HG03025 (cell line): ENCODE data around the gene ITPR2.
"Not testable (repeated sequence)": the region's sequence is repeated elsewhere in the genome, so short reads cannot be mapped to it uniquely, and the experiment has no call there.

Source experiments
- ATAC-seq: cut with Tn5 transposase; IDR thresholded peaks from one replicate; pipeline ENCODE4 v1.9.1; 2021; ENCODE audit warnings: mild to moderate bottlenecking, moderate library complexity; ENCODE audit not compliant: unreplicated experiment, low FRiP score

ITPR2 gene

DNA sequence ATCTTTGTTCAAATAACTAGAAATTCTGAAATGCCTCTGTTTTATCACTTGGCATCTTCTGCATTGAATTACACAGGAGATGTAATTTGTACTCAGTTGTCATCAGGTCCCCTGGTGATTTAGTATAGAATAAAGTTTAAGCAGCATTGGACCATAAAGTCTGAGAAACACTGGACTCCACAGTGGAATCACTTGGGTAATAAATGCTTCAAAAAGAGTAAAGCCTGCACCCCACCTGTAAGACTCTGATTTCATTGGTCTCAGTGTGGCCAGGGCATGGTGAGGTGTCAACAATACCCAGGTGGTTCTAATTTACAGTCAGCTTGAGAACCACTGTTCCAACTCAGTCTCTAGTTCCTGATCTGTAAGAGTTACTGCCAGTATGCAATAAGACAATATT lies 148.9 kb downstream of the ITPR2 start:
- no peak for ATAC-seq

DNA sequence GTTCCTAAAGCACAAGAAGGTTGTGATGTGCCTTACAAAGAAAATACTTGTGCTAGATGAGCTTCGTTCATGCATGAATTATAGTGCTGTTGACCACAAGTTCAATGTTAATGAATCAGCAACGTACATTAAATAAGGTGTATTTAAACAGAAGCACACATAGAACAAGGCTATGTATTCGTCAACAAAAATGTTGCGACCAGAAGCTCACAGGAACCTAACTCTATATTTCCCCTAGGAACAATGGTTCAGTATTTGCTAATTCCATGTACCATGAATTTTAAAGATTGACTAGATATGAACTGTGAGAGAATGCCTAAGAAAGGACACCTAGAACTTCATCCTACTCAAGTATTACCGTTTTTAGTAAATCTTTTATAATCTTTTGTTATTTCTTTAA lies 149.6 kb downstream of the ITPR2 start:
- no peak for ATAC-seq

DNA sequence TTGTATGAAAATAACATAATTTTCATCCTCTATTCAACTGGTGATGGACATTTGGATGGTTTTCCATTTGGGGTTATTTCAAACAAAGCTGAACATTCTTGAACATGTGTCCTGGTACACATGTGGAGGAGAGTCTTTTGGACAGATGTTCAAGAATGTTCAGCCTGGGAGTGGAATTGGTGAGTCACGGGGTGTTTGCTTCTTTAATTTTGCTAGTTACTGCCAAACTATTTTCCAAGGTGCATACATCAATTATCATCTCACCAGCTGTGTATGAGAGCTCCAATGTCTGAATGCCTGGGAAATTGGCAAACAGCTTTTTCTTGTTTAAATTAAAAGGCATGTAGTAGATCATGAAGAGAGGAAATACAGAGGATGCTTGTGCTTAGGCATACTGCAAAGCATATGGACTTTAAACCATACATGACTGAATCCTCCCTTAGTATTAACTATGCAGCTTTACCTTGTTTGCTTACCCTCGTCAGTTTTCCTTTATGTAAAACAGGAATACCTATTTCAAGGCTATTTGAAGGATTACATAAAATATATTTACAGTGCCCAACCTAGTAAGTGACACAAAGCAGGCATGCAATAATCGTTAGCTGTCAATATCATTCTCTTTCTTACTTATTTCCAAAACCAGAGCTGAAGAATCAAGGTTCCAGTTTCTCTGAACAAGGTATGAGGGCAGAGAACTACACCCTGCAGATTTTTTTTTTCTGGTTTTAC lies 152.1 kb downstream of the ITPR2 start:
- no peak for ATAC-seq

DNA sequence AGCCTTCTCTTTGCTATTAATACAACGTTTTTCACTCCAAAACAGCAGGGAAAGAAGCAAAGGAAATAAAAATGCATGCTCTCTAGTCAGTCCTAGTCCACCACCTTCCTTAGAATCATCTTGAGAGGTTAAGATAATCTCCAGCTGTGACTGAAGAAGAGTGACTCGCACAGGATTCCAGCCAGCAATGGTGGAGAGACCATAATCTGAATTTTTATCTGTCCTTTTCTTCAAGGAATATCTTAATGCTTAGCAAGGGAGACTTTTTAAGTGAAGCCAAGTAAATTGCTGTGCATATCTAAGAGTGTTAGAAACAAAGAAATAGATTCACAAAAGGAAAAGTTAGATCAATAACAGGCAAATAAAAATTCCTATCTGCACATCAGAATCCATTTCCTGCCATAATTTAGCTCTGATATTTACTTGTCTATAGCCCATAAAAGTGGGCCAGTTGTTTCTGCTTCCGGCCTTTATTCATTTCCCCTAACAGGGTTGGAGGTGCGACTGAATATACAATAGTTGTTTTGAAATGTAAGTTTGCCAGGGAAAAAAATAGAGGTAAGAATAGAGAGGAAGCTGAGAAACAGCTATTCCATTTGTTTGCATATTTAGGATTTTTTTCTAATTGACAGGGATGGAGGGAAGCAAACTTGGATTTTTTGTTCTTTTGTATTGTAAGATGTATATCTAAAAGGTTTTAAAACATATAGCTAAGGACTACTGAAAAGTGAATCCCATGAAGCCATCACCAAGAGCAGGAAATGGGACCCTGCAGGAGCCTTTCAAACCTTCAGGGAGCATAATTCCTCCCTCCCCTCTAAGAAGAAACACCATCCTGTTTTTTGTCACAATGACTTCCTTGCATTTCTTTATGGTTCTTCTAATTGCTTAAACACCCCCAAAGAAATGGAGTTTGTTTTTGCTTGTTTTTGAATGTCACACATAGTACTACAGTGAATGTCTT lies 154.0 kb downstream of the ITPR2 start:
- no peak for ATAC-seq

DNA sequence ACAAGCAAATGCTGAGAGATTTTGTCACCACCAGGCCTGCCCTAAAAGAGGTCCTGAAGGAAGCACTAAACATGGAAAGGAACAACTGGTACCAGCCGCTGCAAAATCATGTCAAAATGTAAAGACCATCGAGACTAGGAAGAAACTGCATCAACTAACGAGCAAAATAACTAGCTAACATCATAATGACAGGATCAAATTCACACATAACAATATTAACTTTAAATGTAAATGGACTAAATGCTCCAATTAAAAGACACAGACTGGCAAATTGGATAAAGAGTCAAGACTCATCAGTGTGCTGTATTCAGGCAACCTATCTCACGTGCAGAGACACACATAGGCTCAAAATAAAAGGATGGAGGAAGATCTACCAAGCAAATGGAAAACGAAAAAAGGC lies 161.5 kb downstream of the ITPR2 start:
- not testable (repeated sequence) for ATAC-seq

DNA sequence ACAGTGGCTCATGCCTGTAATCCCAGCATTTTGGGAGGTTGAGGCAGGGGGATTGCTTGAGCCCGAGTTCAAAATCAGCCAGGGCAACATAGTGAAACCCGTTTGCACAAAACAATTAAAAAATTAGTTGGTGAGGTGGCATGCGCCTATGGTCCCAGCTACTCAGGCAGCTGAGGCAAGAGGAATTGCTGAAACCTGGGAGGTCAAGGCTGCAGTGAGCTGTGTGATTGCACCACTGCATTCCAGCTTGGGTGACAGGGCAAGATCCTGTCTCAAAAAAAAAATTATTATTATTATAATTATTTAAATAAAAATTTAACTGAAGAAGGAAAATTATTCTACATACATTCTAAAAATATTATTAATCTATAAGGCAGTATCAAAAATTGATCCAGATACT lies 164.1 kb downstream of the ITPR2 start:
- no peak for ATAC-seq

DNA sequence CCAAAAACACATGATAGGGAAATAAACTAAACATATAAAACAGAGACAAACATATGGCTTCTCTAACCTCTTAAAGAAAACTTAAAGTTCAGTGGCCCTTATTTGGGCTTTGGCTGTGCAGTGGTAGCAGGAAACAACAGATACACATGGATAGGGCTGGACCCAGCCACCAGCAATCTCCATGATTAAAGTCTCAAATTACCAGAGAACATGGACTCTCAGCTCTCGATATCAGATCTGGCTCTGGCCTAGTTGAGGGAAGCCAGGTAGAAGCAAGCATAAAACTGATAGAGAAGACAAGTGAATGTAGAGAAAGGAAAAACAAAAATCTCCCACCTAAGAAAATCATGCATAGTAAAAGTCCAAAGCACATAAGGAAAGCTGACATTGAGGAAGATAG lies 164.8 kb downstream of the ITPR2 start:
- ATAC-seq, result no peak

DNA sequence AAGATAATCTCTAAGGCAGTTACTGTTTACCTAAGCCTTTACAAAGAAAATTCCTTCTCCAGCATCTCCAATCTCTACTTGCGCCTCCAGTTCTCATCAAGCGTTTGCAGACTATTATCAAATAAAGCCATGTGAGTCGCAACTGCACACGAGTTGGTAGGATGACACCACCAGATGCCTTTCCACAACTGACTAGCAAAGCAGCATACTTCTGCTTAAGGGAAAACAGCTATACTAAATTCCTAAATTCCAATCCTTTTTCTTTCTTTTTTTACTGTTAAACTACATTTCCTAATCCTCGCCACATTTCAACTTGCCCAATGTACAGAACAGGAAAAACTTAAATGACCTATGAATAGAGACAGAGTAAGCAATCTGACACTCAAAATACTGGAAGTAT lies 166.7 kb downstream of the ITPR2 start:
- no peak for ATAC-seq

DNA sequence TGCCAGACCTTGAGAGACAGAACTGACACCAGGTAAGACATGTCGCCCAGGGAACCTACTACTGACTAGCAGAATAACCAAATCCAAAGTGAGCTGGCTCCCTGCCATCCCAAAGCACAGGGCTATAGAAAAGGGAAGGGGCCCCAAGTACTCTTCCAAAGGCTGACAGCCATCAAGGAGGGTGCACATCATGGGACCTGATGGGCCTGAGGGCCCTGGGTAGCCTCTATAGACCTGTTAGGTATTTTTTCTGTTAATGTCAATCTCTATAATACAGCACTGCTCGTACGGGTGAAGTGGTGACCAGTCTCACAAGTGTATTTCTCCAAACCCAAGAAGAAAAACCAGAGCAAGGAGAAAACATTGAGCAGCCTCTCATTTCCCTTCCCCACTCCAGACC lies 171.6 kb downstream of the ITPR2 start:
- ATAC-seq, result no peak

DNA sequence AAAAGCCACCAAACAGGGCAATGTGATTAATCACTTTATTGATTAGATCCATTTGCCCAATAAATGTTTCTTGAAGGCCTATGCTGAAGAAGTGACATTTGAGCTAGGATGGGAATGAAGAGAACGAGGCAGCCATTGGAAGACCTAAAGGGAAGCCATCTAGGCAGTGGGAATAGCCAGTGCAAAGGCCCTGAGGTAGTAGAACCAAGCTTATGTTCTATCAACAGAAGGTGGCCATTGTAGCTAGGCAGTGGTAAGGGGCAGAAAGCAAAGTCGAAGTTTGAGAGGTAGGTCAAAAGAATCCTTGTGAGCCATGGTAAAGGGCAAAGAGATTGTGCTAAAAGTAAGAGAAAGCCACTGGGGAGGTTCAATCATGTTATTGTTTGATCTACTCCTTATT lies 173.1 kb downstream of the ITPR2 start:
- ATAC-seq, result no peak

DNA sequence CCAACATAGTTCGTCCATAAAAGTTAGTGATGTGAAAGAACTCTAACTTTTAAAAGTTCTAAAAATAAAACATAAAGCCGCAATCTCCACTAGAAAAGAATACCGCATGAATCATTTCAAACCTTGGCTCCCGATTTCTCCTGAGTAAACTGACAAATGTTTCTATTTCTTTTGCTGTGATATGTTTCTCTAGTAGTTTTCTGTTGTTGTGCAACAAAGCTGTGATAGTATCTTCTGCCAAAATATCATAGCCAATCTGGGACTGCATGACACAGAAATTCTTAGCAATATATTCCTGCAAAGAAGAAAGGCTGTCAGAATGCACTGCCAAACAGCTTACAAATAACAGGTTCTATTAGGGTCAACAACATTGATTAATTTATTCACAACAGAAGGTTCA lies 174.0 kb downstream of the ITPR2 start:
- no peak for ATAC-seq

DNA sequence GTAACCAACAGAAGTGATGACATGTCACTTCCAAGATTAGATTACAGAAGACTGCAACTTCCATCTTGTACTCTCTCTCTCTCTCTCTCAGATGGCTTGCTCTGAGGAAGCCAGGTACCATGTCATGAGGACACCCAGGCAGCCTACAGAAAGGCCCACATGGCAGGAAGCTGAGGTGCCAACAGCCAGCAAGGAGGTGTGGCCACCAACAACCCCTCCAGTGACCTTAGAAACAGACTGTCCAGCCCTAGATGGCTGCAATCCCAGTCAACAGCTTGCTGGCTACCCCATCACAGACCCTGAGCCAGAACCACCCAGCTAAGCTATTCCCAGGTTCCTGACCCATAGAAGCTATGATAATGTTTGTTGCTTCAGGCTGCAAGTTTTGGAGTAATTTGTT lies 178.4 kb downstream of the ITPR2 start:
- no peak for ATAC-seq

DNA sequence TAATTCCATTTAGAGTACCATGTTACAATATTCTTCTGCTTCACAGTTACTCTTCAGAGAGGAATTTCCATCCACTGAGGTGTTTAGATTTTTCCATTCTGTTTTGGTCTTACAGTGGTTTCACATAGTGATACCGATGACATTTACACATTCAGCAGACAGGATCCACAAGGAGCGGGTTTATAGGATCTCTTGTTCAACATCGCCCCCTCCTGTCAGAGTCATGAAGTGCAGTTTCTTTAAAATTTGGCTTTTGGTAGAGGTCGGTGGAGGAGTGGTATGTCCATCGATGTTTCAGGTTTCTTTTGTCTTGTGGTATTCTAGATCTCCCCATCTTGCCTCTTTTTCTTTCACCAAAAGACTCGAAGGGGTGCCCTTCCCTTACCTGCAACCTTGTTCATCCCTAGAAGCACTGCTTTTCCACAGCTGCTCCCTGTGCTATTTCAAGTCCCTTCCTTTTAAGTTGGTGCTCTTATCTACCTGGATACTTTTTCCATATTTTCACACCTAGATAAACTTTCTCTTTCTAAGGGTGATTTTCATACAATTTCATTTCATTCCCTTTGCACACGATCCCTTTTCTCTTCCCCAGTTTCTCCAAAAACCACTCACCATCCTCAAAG lies 181.3 kb downstream of the ITPR2 start:
- no peak for ATAC-seq

DNA sequence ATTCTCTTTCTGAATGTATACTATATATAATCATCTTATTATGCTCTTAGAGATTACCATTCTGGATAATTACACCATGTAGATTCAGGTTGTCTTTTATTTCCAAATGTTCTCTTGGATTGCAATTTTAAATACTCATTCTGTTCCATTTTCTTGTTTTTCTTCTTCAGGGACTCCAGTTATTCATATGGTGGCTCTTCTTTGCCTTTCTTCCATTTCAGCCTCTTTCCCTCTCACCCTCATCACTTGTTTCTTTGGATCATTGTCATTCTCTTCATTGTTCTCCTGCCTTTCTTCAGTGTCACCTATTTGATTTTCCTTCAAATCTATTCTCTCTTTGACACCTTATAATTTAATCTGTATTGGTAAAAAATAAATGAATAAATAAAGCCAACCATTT lies 182.0 kb downstream of the ITPR2 start:
- ATAC-seq, result no peak

DNA sequence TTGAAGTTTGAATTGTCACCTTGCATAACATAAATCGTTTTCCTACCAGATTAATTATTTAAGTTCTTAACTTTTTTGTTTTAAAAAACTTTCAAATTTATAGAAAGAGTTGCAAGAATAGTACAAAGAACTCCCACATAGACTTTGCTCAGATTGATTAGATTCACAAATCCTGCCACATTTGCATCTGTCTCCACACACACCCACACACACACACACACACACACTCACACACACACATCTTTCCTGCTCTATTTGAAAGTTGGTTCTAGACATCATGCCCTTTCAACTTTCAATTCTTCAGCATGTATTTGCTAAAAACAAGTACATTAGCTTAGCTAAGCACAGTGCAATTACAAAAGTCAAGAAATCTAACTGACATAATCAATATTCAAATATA lies 184.0 kb downstream of the ITPR2 start:
- ATAC-seq, result no peak

DNA sequence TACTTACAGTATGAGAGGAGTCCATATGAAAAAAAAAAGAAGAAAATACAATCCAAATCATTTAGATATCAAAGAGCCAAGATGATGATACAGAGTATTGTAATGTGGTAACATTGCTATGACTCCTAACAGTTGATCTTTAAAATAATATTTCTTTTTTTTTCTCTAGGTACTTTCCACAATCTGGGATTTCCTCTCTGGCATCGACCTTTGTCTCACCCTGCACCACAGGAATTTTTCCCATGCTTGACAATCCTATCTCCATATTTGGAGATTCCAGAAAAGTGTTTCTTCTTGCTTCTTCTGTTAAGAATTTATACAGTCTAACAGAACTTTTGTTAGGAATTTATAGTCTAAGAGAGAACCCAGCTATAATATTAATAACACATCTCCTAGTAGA lies 184.4 kb downstream of the ITPR2 start:
- no peak for ATAC-seq

DNA sequence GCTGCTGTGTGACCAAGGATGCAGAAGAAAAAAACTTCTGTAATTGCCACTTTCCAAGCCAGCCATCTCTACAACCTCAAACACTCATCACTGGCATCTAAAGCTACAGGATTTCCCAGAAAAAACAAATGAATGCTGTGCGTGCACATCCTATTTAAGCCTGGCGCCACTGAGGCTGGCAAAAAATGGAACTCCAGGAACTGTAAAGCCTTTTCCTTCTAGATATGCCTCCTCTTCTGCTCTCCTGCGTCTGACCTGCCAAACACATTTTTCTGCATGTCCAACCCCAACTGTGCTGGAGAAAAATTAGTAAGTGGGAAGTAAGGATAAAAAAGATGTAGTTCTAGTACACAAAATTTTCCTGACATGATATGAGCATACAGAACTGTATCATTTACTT lies 184.9 kb downstream of the ITPR2 start:
- no peak for ATAC-seq

DNA sequence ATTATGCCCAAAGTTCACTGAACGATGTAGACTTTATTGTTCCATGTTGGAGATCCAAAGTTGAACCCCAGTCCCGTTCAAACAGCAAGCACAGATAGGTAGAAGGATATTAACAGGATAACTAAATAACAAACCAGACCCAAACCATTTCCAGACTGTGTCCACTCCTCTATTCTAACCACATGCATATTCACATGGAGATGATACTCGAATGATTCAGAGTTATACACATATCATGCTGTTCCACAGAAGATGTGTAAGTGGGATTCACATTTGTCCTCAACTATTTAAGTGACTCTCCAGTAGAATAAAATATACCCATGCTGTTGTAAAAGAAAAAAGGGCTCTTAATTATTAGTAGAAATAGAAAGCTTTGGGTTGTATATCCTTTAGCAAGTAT lies 185.9 kb downstream of the ITPR2 start:
- ATAC-seq, result no peak

DNA sequence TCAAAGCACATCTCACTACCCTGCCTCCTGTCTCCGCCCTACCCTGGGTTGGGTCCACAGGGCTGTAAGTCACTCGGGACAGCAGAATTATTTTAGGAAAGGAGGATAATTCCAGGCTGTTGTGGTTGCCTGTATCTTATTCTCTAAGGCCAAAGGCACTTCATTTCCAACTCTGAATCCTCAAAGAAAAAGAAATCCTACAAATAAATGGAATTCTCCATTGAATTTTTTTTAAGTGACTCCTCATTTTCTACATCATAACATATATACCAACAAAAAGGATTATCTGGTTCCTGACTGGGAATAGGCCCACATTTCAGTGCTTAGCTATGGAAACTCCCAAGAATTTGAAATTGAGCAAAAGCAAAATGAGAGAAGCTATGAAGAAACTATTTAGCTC lies 186.4 kb downstream of the ITPR2 start:
- no peak for ATAC-seq

DNA sequence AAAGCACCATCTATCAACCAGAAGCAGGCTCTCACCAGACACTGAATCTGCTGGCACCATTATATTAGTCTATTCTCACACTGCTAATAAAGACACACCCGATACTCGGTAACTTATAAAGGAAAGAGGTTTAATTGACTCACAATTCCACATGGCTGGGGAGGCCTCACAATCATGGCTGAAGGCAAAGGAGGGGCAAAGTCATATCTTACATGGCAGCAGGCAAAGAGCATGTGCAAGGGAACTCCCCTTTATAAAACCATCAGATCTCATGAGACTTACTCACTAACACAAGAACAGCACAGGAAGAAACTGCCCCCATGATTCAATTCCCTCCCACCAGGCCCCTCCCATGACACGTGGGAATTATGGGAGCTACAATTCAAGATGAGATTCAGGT lies 188.6 kb downstream of the ITPR2 start:
- ATAC-seq, result not testable (repeated sequence)

DNA sequence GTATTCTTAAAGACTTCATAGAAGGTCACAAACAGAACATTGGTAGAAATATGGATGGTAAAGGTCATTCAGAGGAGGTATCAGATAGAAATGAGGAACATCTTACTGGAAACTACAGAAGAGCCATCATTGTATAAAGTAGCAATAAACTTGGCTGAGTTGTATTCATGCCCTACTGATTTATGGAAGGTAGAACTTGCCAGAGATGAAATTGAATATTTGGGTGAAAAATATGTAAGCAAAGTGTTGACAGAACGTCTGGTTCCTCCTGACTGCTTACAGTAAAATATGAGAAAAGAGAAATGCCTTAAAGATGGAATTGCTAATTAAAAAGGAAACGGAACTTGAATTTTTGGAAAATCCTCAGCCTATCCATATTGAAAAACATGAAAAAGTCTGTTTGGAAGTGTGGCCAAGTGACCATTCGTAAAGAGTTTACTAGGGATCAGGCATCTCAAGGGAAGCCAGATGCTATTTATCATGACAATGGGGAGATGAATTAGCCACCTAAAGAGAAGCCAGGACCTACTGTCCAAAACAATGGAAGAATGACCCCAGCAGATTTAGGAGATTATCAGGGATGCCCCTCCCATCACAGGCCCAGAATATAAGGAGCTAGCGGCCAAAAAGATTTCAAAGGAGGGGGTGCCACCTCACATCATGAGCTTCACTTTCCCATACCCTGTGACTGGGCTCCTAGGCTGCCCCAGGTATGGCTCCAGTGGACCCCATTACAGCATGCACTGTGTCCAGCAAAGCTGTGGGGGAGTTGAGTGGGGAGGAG lies 189.3 kb downstream of the ITPR2 start:
- ATAC-seq, result no peak
